OCI-LY3 (cell line): ENCODE results near the gene HECA.

Experiments used
- CTCF ChIP-seq: fragments of 200-600, 300-600 bp; sonication (generic); IDR thresholded peaks from 2 replicates; pipeline ENCODE4 v1.5.1; 2014; ENCODE audit warnings: antibody characterized with exemption, low read length, low read depth
- EZH2phosphoT487 ChIP-seq: fragments of 200-600 bp; shearing (Covaris generic); IDR thresholded peaks from 2 replicates; pipeline ENCODE4 v1.6.1; 2018; ENCODE audit warnings: antibody characterized with exemption, mixed run types, low read depth

DNA sequence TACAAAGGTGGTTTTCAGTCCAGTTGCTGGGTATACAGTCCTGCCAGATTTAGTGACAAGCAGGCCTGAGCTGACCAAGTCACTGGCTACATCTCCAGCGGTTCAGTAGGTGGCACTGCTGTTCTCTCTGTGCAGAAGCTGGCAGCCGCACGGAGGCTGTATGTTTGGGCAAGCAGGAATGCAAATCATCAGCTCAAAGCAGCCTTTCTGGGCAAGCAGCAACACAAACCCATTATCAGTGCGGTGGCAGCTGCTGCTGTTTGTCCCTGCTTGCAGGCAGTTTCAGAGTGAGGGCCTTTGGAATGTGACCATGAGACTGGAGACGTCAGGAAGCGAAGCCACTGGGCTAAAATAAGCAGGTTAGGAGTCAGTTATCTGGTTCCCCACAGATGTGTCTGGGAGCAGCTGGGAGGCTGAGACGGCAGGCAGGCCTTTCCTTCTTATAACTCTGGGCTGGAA lies 84.4 kb downstream of the HECA start:
- TF ChIP-seq CTCF: peak; percentile 85
- no peak for TF ChIP-seq EZH2phosphoT487
